HEK293T (cell line): ENCODE data around the gene CAV3.

Source experiments
- BHLHE40 ChIP-seq: fragments of 450-650 bp; IDR thresholded peaks from 2 replicates; pipeline ENCODE4 v1.6.1; 2016; ENCODE audit warnings: mild to moderate bottlenecking, moderate library complexity, borderline replicate concordance
- FOXM1 ChIP-seq: fragments of 450-650 bp; IDR thresholded peaks from 2 replicates; pipeline ENCODE4 v1.6.1; 2017; ENCODE audit warnings: mild to moderate bottlenecking, borderline replicate concordance
- LEF1 ChIP-seq: fragments of 450-650 bp; IDR thresholded peaks from 2 replicates; pipeline ENCODE4 v1.6.1; 2017; ENCODE audit warnings: mild to moderate bottlenecking, borderline replicate concordance
- SP1 ChIP-seq: fragments of 450-650 bp; IDR thresholded peaks from 2 replicates; pipeline ENCODE4 v1.6.1; 2017
- SUZ12 ChIP-seq: fragments of 450-650 bp; IDR thresholded peaks from 2 replicates; pipeline ENCODE4 v1.6.1; 2016; ENCODE audit warnings: mild to moderate bottlenecking

GRCh38 chr3:8713901-8714759 is 19.5 kb upstream of the CAV3 start:
- TF ChIP-seq LEF1 = no peak
- no peak for TF ChIP-seq SUZ12
- TF ChIP-seq FOXM1 = no peak
- no peak for TF ChIP-seq BHLHE40
- no peak for TF ChIP-seq SP1
